ENCODE results near the gene C1QTNF8.

- TF ChIP-seq SUZ12 (IDR thresholded peaks at IDR 0.05; ENCODE audit: extremely low read depth, insufficient read depth, insufficient read length) (no peak), ZNF274 (IDR thresholded peaks at IDR 0.05; ENCODE audit: low read depth, low read length) (no peak)
These were observed 44.6 kb upstream of the C1QTNF8 start for GRCh38 chr16:1140582-1141162.

Data from NT2/D1 (cell line).